ENCODE data around the gene FEN1. TPM values are rescaled to one million over a fixed set of nuclear protein-coding genes. Genes with fewer than 3 reads are reported as not detected.

FEN1 gene
- total and polyA plus RNA-seq, 2 of the 13 experiments (the other 11 are each of a cell fraction or from before 2014, with no cell fraction given) = 12.4 to 102 TPM

- FAIRE-seq (no peak), ATAC-seq (no peak), DNase-seq (ENCODE audit: low spot score) (no peak)
- in situ Hi-C loops (cut with HindIII; ENCODE audit: extremely low pct_ligation_motif_present, low pct_unique_long_range_greater_than_20kb) = loop anchor here (5.0 kb wide), 1 partner anchor 33 kb away; no protein-coding TSS in a partner anchor
- Histone ChIP-seq H3K4me3 (replicated peaks in 1 of 3; ENCODE audit: insufficient read depth in 1 of 3, low read depth in 2 of 3, low read length in 3 of 3) (no peak overlapping the region), H3K36me3 (replicated peaks in 1 of 2; ENCODE audit: control insufficient read depth in 1 of 2, insufficient read depth in 2 of 2, low read length in 2 of 2) (peaks cover 36 to 71% of the 10 kb centered on the region in 2 experiments; a peak in 4 of 5 replicates), H4K20me1 (ENCODE audit: insufficient read depth, low read length) (no peaks in the 10 kb centered on the region), H3K4me1 (ENCODE audit: insufficient read depth, low read length) (no peaks in the 10 kb centered on the region), H3K4me2 (ENCODE audit: low read depth, low read length) (no peak overlapping the region), H3K9ac (ENCODE audit: insufficient read depth, low read depth, low read length) (no peak overlapping the region), H3K79me2 (ENCODE audit: insufficient read depth, low read length) (no peaks in the 10 kb centered on the region), H3K27me3 (ENCODE audit: control insufficient read depth in 1 of 2, insufficient read depth in 2 of 2, low read length in 2 of 2) (no peaks in the 10 kb centered on the region), H3K9me3 (ENCODE audit: low read length) (no peaks in the 10 kb centered on the region), H3K27ac (ENCODE audit: extremely low read length, insufficient read depth, low read length) (no peak overlapping the region), H2AFZ (ENCODE audit: low read length) (no peak overlapping the region)
- intact Hi-C loops (cut with micrococcal nuclease; ENCODE audit: unreplicated experiment) = no loop called here
- 97% methylated on average over 8 of the region's 14 CpGs for WGBS (ENCODE audit: low lambda C conversion rate)
- TF ChIP-seq RBM22 (optimal IDR thresholded peaks at IDR 0.05; ENCODE audit: low read length) (peak; percentile 39), MYPOP (CRISPR knock-in tag; IDR thresholded peaks at IDR 0.05) (no peak)
- ChIA-PET POLR2A (interaction anchor here (0.6 to 1.2 kb wide), 2 partner anchors 8 to 12 kb away, joined by 3 to 4 read pairs; no protein-coding TSS in a partner anchor), CTCF (ENCODE audit: low intra/inter-chr PET ratio, low total read pairs) (no interaction called here)
- BruUV-seq (replicated peaks) = no TSS peak
These were observed 12.8 kb upstream of the FEN1 start for GRCh38 chr11:61779666-61780525.

GRCh38 chr11:61780581-61781162 is 12.0 kb upstream of the FEN1 start:
- no peaks in the 10 kb centered on the region for H3K79me2 ChIP-seq (ENCODE audit: insufficient read depth, low read length)
- H3K9ac ChIP-seq (ENCODE audit: insufficient read depth, low read depth, low read length) = no peak overlapping the region
- no peak overlapping the region for H3K4me2 ChIP-seq (ENCODE audit: low read depth, low read length)
- no peaks in the 10 kb centered on the region for H4K20me1 ChIP-seq (ENCODE audit: insufficient read depth, low read length)
- TF ChIP-seq ZNF230 (CRISPR knock-in tag; IDR thresholded peaks at IDR 0.05) (no peak), ZNF543 (CRISPR knock-in tag; IDR thresholded peaks at IDR 0.05) (no peak), NR3C1 (CRISPR knock-in tag; IDR thresholded peaks at IDR 0.05) (no peak), ZNF12 (CRISPR knock-in tag; IDR thresholded peaks at IDR 0.05) (no peak), YEATS2 (CRISPR knock-in tag; IDR thresholded peaks at IDR 0.05; ENCODE audit: borderline replicate concordance) (no peak), ZNF816 (CRISPR knock-in tag; IDR thresholded peaks at IDR 0.05; ENCODE audit: borderline replicate concordance) (no peak), STAT5B (CRISPR knock-in tag; IDR thresholded peaks at IDR 0.05) (no peak), CBX5 (CRISPR knock-in tag; IDR thresholded peaks at IDR 0.05; ENCODE audit: borderline replicate concordance) (no peak), ZNF552 (CRISPR knock-in tag; IDR thresholded peaks at IDR 0.05; ENCODE audit: borderline replicate concordance) (no peak)
- no peak overlapping the region for H3K4me3 ChIP-seq (replicated peaks in 1 of 3; ENCODE audit: insufficient read depth in 1 of 3, low read depth in 2 of 3, low read length in 3 of 3)
- H3K36me3 ChIP-seq (replicated peaks in 1 of 2; ENCODE audit: control insufficient read depth in 1 of 2, insufficient read depth in 2 of 2, low read length in 2 of 2) = peaks cover 39 to 76% of the 10 kb centered on the region in 2 experiments; a peak in 4 of 5 replicates
- POLR2A ChIA-PET = interaction anchor here (1.2 kb wide), 1 partner anchor 11 kb away, joined by 4 read pairs; no protein-coding TSS in a partner anchor
- CTCF ChIA-PET (ENCODE audit: low intra/inter-chr PET ratio, low total read pairs) = no interaction called here
- BruUV-seq (replicated peaks) = no TSS peak
- no peaks in the 10 kb centered on the region for H3K4me1 ChIP-seq (ENCODE audit: insufficient read depth, low read length)
- DNase-seq (ENCODE audit: low spot score) (no peak), ATAC-seq (no peak), FAIRE-seq (no peak)
- no peak overlapping the region for H3K27ac ChIP-seq (ENCODE audit: extremely low read length, insufficient read depth, low read length)
- H2AFZ ChIP-seq (ENCODE audit: low read length) = no peak overlapping the region
- in situ Hi-C loops (cut with HindIII; ENCODE audit: extremely low pct_ligation_motif_present, low pct_unique_long_range_greater_than_20kb) = loop anchor here (5.0 kb wide), 1 partner anchor 33 kb away; no protein-coding TSS in a partner anchor
- WGBS (ENCODE audit: low lambda C conversion rate) = 96% methylated on average over 8 of the region's 9 CpGs
- no peaks in the 10 kb centered on the region for H3K27me3 ChIP-seq (ENCODE audit: control insufficient read depth in 1 of 2, insufficient read depth in 2 of 2, low read length in 2 of 2)
- no peaks in the 10 kb centered on the region for H3K9me3 ChIP-seq (ENCODE audit: low read length)
- intact Hi-C loops (cut with micrococcal nuclease; ENCODE audit: unreplicated experiment) = no loop called here
